H1 (cell line): ENCODE data around the gene SLC26A1. TPM values are rescaled to one million over a fixed set of nuclear protein-coding genes. Genes with fewer than 3 reads are reported as not detected.

Experiments
- CTCF ChIA-PET: fragments of 300-600 bp; sonication (Branson Sonifier 250); formaldehyde crosslinking; loops from one replicate; lab custom pipeline; 2021; ENCODE audit not compliant: partially characterized antibody; lab: Charles Lee
- POLR2A ChIA-PET: fragments of 300-600 bp; sonication (Branson Sonifier 250); formaldehyde crosslinking; loops from one replicate; lab custom pipeline; 2021; ENCODE audit warnings: inconsistent platforms; ENCODE audit not compliant: partially characterized antibody; lab: Charles Lee
- DNase-seq, 2 experiments: peaks; one replicate each; pipeline versions ENCODE4 v3.0.0 to v3.0.0-alpha.2; 2010 to 2022; ENCODE audit warnings: low spot score in 2 of 2, low read depth in 1 of 2, mixed read lengths in 1 of 2
- FAIRE-seq: peaks from 2 replicates; lab custom pipeline; 2011; peaks lifted over from hg19 to GRCh38; lab: Jason Lieb, UNC
- H2AFZ ChIP-seq: 2 replicates; pipeline ENCODE4 v1.8.1; 2012; ENCODE audit warnings: low read length, inconsistent platforms
- H2AK5ac ChIP-seq: 2 replicates; pipeline ENCODE4 v1.6.1; 2013; ENCODE audit warnings: low read depth, low read length
- H2BK120ac ChIP-seq: replicated peaks from 2 replicates; pipeline ENCODE3; 2013; ENCODE audit warnings: low read depth, low read length, inconsistent platforms
- H2BK12ac ChIP-seq: 2 replicates; pipeline ENCODE4 v1.6.1; 2013; ENCODE audit warnings: low read depth, low read length
- H2BK15ac ChIP-seq: 2 replicates; pipeline ENCODE4 v1.6.1; 2013; ENCODE audit warnings: low read length
- H2BK20ac ChIP-seq: 2 replicates; pipeline ENCODE4 v1.6.1; 2013; ENCODE audit warnings: low read length
- H2BK5ac ChIP-seq: 2 replicates; pipeline ENCODE4 v1.6.1; 2013; ENCODE audit warnings: low read depth, low read length
- H3K14ac ChIP-seq: 2 replicates; pipeline ENCODE4 v1.6.1; 2013; ENCODE audit warnings: inconsistent platforms; ENCODE audit not compliant: insufficient read length
- H3K18ac ChIP-seq: 2 replicates; pipeline ENCODE4 v1.6.1; 2013; ENCODE audit warnings: low read length; ENCODE audit errors: extremely low read depth
- H3K23ac ChIP-seq: 2 replicates; pipeline ENCODE4 v1.6.1; 2013; ENCODE audit warnings: inconsistent platforms; ENCODE audit not compliant: insufficient read length
- H3K23me2 ChIP-seq: 2 replicates; pipeline ENCODE4 v1.6.1; 2013; ENCODE audit warnings: low read depth, low read length
- H3K27ac ChIP-seq: 2 replicates; pipeline ENCODE4 v1.6.1; 2011; ENCODE audit warnings: low read depth, low read length, inconsistent platforms
- H3K27me3 ChIP-seq, 4 experiments: replicated peaks in 1 of 4; 1 replicate in 1 of 4; 2 replicates in 3 of 4; pipeline versions ENCODE4 v1.6.1 to v1.8.1; 2011 to 2013; ENCODE audit warnings: low read length in 3 of 4, mild to moderate bottlenecking in 3 of 4, inconsistent platforms in 2 of 4, mixed read lengths in 2 of 4, moderate library complexity in 1 of 4; ENCODE audit not compliant: control insufficient read depth in 3 of 4, insufficient read depth in 3 of 4; ENCODE audit errors: extremely low read depth in 1 of 4
- H3K36me3 ChIP-seq, 4 experiments: 2 replicates each; pipeline versions ENCODE4 v1.6.1 to v1.8.1; 2011 to 2013; ENCODE audit warnings: mild to moderate bottlenecking in 4 of 4, low read length in 3 of 4, moderate library complexity in 2 of 4, control low read depth in 1 of 4, inconsistent platforms in 1 of 4; ENCODE audit not compliant: insufficient read depth in 4 of 4, control insufficient read depth in 2 of 4
- H3K4ac ChIP-seq: replicated peaks from 2 replicates; pipeline ENCODE3; 2013; ENCODE audit warnings: low read length, low read depth, mixed read lengths, inconsistent platforms; ENCODE audit not compliant: insufficient read length
- H3K4me1 ChIP-seq, 4 experiments: replicated peaks in 1 of 4; 1 replicate in 1 of 4; 2 replicates in 3 of 4; pipeline versions ENCODE4 v1.6.1 to v1.8.1; 2011 to 2013; ENCODE audit warnings: low read length in 3 of 4, inconsistent platforms in 2 of 4, mixed read lengths in 1 of 4; ENCODE audit not compliant: insufficient read depth in 4 of 4, control insufficient read depth in 3 of 4
- H3K4me2 ChIP-seq, 2 experiments: 2 replicates each; pipeline versions ENCODE4 v1.6.1 to v1.8.1; 2011 to 2013; ENCODE audit warnings: low read depth in 2 of 2, low read length in 2 of 2, control low read depth in 1 of 2, inconsistent platforms in 1 of 2, mild to moderate bottlenecking in 1 of 2; ENCODE audit not compliant: insufficient read depth in 1 of 2
- H3K4me3 ChIP-seq, 4 experiments: fragments of 200-600, 300-600 bp in 1 of 4; sonication (generic), shearing (Covaris generic), sonication (Bioruptor Twin) in 1 of 4; 2 replicates each; pipeline versions ENCODE4 v1.5.1 to v1.8.1; 2011 to 2016; ENCODE audit warnings: low read length in 4 of 4, low read depth in 3 of 4, control low read depth in 2 of 4, inconsistent platforms in 2 of 4, mild to moderate bottlenecking in 2 of 4, mixed read lengths in 1 of 4, moderate library complexity in 1 of 4; ENCODE audit not compliant: insufficient read depth in 2 of 4; ENCODE audit errors: extremely low read depth in 1 of 4
- H3K56ac ChIP-seq: replicated peaks from 2 replicates; pipeline ENCODE3; 2013; ENCODE audit warnings: low read depth, mild to moderate bottlenecking, mixed read lengths, low read length, inconsistent platforms; ENCODE audit not compliant: insufficient read length
- H3K79me1 ChIP-seq: 2 replicates; pipeline ENCODE4 v1.6.1; 2013; ENCODE audit warnings: low read depth, low read length, control low read depth
- H3K79me2 ChIP-seq, 2 experiments: 2 replicates each; pipeline versions ENCODE4 v1.6.1 to v1.8.1; 2012 to 2013; ENCODE audit warnings: low read length in 2 of 2, mild to moderate bottlenecking in 2 of 2, inconsistent platforms in 1 of 2; ENCODE audit not compliant: insufficient read depth in 2 of 2, control insufficient read depth in 1 of 2
- H3K9ac ChIP-seq, 4 experiments: replicated peaks in 1 of 4; 1 replicate in 1 of 4; 2 replicates in 3 of 4; pipeline versions ENCODE4 v1.6.1 to v1.8.1; 2011 to 2013; ENCODE audit warnings: low read depth in 3 of 4, low read length in 3 of 4, control low read depth in 2 of 4, mild to moderate bottlenecking in 2 of 4, moderate library complexity in 2 of 4, inconsistent platforms in 1 of 4; ENCODE audit errors: extremely low read depth in 1 of 4
- H3K9me3 ChIP-seq, 2 experiments: 2 replicates each; pipeline versions ENCODE4 v1.6.1 to v1.8.1; 2012 to 2013; ENCODE audit warnings: mild to moderate bottlenecking in 2 of 2, moderate library complexity in 2 of 2, control low read depth in 1 of 2, inconsistent platforms in 1 of 2, low read depth in 1 of 2, low read length in 1 of 2, mixed read lengths in 1 of 2; ENCODE audit not compliant: insufficient read depth in 2 of 2
- H4K20me1 ChIP-seq, 2 experiments: replicated peaks in 1 of 2; 2 replicates each; pipeline versions ENCODE3 to v1.8.1; 2011 to 2013; ENCODE audit warnings: inconsistent platforms in 2 of 2, low read length in 2 of 2, mild to moderate bottlenecking in 1 of 2; ENCODE audit not compliant: insufficient read depth in 2 of 2, control insufficient read depth in 1 of 2
- H4K5ac ChIP-seq: 2 replicates; pipeline ENCODE4 v1.6.1; 2013; ENCODE audit warnings: low read length, low read depth, mixed read lengths, inconsistent platforms; ENCODE audit not compliant: insufficient read length
- H4K8ac ChIP-seq: 2 replicates; pipeline ENCODE4 v1.8.0; 2013; ENCODE audit warnings: mild to moderate bottlenecking, moderate library complexity, low read length, inconsistent platforms; ENCODE audit not compliant: insufficient read depth; ENCODE audit errors: extremely low read depth
- H4K91ac ChIP-seq: replicated peaks from 2 replicates; pipeline ENCODE3; 2013; ENCODE audit warnings: low read length, mixed read lengths, inconsistent platforms; ENCODE audit not compliant: insufficient read length
- CHD2 ChIP-seq: IDR thresholded peaks from 2 replicates; pipeline ENCODE4 v1.6.1; 2012; ENCODE audit warnings: low read length, improper control_type of control experiment
- CTCF ChIP-seq, 3 experiments: IDR thresholded peaks; 1 replicate in 2 of 3; 2 replicates in 1 of 3; pipeline versions ENCODE4 v1.5.1 to v1.6.1; 2011; ENCODE audit warnings: low read length in 3 of 3, mild to moderate bottlenecking in 3 of 3, inconsistent platforms in 2 of 3, low read depth in 1 of 3, moderate library complexity in 1 of 3; ENCODE audit not compliant: insufficient read depth in 1 of 3; ENCODE audit errors: control extremely low read depth in 1 of 3
- KDM1A ChIP-seq: fragments of 200-600, 300-600 bp; sonication (generic); IDR thresholded peaks from 2 replicates; pipeline ENCODE4 v1.7.1; 2016; ENCODE audit warnings: mild to moderate bottlenecking, low read length, borderline replicate concordance
- NANOG ChIP-seq: IDR thresholded peaks from 2 replicates; pipeline ENCODE4 v1.6.1; 2011; ENCODE audit warnings: low read length, low read depth, mild to moderate bottlenecking, inconsistent platforms; ENCODE audit not compliant: insufficient read depth, poor library complexity, severe bottlenecking
- PHF8 ChIP-seq: fragments of 200-600 bp; sonication (generic); conservative IDR thresholded peaks from 2 replicates; pipeline ENCODE4 v1.7.1; 2012; ENCODE audit warnings: low read depth, mild to moderate bottlenecking, inconsistent platforms, low read length, moderate library complexity
- RNF2 ChIP-seq: fragments of 200-900, 300-1000 bp; sonication (generic); IDR thresholded peaks from 2 replicates; pipeline ENCODE4 v1.7.1; 2016; ENCODE audit warnings: borderline replicate concordance, low read depth, mild to moderate bottlenecking, antibody characterized with exemption, low read length; ENCODE audit not compliant: poor library complexity, severe bottlenecking; ENCODE audit errors: missing control alignments
- SAP30 ChIP-seq: fragments of 300-600 bp; sonication (generic); IDR thresholded peaks from 2 replicates; pipeline ENCODE4 v1.7.1; 2012; ENCODE audit warnings: low read length, moderate library complexity, mild to moderate bottlenecking, inconsistent platforms; ENCODE audit not compliant: insufficient read depth, insufficient replicate concordance
- SP1 ChIP-seq: IDR thresholded peaks from 2 replicates; pipeline ENCODE4 v1.6.1; 2011; ENCODE audit warnings: low read depth, low read length
- WGBS, 2 experiments: shearing (Covaris generic) in 1 of 2; methylation state at CpG; one replicate each; pipeline versions ENCODE4 v1.1.6 to v1.1.7; 2013 to 2015; ENCODE audit warnings: low lambda C conversion rate in 2 of 2, mixed read lengths in 2 of 2, inconsistent platforms in 1 of 2, low coverage in 1 of 2, missing lambda C conversion rate in 1 of 2; ENCODE audit not compliant: insufficient replicate concordance in 2 of 2, insufficient coverage in 1 of 2, insufficient read length in 1 of 2; ENCODE audit errors: extremely low coverage in 1 of 2, missing lambda C conversion rate in 1 of 2; 5-methylcytosine and 5-hydroxymethylcytosine counted together
- polyA plus RNA-seq, 7 experiments: library from polyadenylated mRNA; depleted of rRNA in 3 of 7; stranded (reverse) in 5 of 7; unstranded in 2 of 7; fragments of >200 nt in 5 of 7; fragments of 200-250 nt in 2 of 7; gene quantifications; 1 replicate in 5 of 7; 2 replicates in 1 of 7; 4 replicates in 1 of 7; pipeline versions ENCODE4 v1.2.1 to v1.2.3, GENCODE V29; 2011 to 2013; ENCODE audit warnings: missing spikeins in 2 of 7, mixed read lengths in 2 of 7
- total RNA-seq: library from RNA; stranded (reverse); fragmentation: NEBNext Ultra II Directional; extraction: Animal tissue kit (Norgen Biotek cat#: 25700); gene quantifications from 2 replicates; pipeline ENCODE4 v1.2.1, GENCODE V29; 2021

The SLC26A1 gene
- total and polyA plus RNA-seq, 2 of the 8 experiments (the other 6 are each of a cell fraction or from before 2014, with no cell fraction given), result 0.11 TPM; not detected in 1

- H3K36me3 ChIP-seq, result no peaks in the 10 kb centered on the region
- H4K20me1 ChIP-seq, result peaks cover 0 to 8% of the 10 kb centered on the region in 2 experiments
- H2BK15ac ChIP-seq, result no peak overlapping the region
- H3K4ac ChIP-seq, result no peak overlapping the region
- no peak overlapping the region for H2BK5ac ChIP-seq
- H2AK5ac ChIP-seq, result no peak overlapping the region
- no peak overlapping the region for H4K5ac ChIP-seq
- H2AFZ ChIP-seq, result no peak overlapping the region
- POLR2A ChIA-PET, result interaction anchor here (1.0 to 1.4 kb wide), 2 partner anchors 12 to 28 kb away, joined by 3 to 4 read pairs; no protein-coding TSS in a partner anchor
- H2BK20ac ChIP-seq, result no peak overlapping the region
- H3K23me2 ChIP-seq, result no peaks in the 10 kb centered on the region
- no peak overlapping the region; the same call in 1 of the 2 replicates for H4K8ac ChIP-seq
- no peak overlapping the region for H3K9ac ChIP-seq
- FAIRE-seq (no peak), DNase-seq (no peak)
- no peaks in the 10 kb centered on the region; a peak in 2 of 7 replicates for H3K4me1 ChIP-seq
- H3K56ac ChIP-seq, result no peak overlapping the region
- H3K9me3 ChIP-seq, result no peaks in the 10 kb centered on the region
- H3K14ac ChIP-seq, result no peak overlapping the region
- no peaks in the 10 kb centered on the region for H3K79me1 ChIP-seq
- H3K18ac ChIP-seq, result no peak overlapping the region
- no peak overlapping the region for H3K27ac ChIP-seq
- H4K91ac ChIP-seq, result no peak overlapping the region
- no peak overlapping the region for H3K23ac ChIP-seq
- CTCF ChIA-PET, result interaction anchor here (1.4 to 1.7 kb wide), 3 partner anchors 23 to 37 kb away, joined by 3 to 4 read pairs (median 3); partner anchors contain the start of gene SLC26A1
- H3K27me3 ChIP-seq, result no peaks in the 10 kb centered on the region
- H3K79me2 ChIP-seq, result no peaks in the 10 kb centered on the region
- no peak overlapping the region for H3K4me3 ChIP-seq
- no peak overlapping the region for H3K4me2 ChIP-seq
- no peak overlapping the region for H2BK12ac ChIP-seq
- H2BK120ac ChIP-seq, result no peak overlapping the region
- WGBS, 2 experiments, result 88% methylated on average over 36 of the region's 52 CpGs; no CpG with 5 or more reads in 1 of the 2 experiments
- TF ChIP-seq SAP30 (no peak), PHF8 (no peak), KDM1A (no peak), CTCF (IDR thresholded peaks at IDR 0.05; ENCODE audit: control extremely low read depth in 1 of 3, insufficient read depth in 1 of 3, low read depth in 1 of 3, low read length in 3 of 3) (no peak), RNF2 (no peak), NANOG (no peak), SP1 (no peak), CHD2 (no peak)
Observed at GRCh38 chr4:961351-962230, 31.6 kb downstream of the SLC26A1 start.
